ENCODE measurements around the gene BCAS3. TPM values are rescaled to one million over a fixed set of nuclear protein-coding genes. Genes with fewer than 3 reads are reported as not detected.
"Not testable (repeated sequence)": the region's sequence is repeated elsewhere in the genome, so short reads cannot be mapped to it uniquely, and the experiment has no call there.

The BCAS3 gene
- total RNA-seq, 1 donor from 2014 or later: 64.9 TPM

DNA sequence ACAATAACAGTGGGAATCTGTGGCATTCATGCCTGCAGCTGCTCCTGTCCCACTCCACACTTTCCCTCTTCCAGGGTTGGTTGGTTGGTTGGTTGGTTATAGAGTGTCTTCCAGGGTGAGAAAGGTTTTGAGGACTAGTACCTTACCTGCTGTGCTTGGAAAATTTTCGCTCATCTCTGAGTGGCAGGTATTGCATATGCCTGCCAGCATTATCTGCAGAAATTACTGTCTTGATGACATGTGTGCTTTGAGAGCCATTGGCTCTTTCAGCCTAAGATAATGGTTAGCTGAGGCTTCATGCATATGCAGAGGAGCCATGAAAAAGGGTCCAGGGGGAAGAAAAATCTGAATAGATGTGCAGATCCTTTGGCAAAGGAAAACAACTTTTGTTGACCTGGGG, 131.8 kb downstream of the BCAS3 start:
- Mint-ChIP-seq H3K27ac (no peak overlapping the region), H3K36me3 (peaks cover 38% of the 10 kb centered on the region), H3K9me3 (peaks cover 23% of the 10 kb centered on the region), H3K4me1 (peaks cover 19% of the 10 kb centered on the region), H3K4me3 (no peak overlapping the region), H3K27me3 (ENCODE audit: low read depth) (no peaks in the 10 kb centered on the region)
- TF ChIP-seq, protein P1, sequence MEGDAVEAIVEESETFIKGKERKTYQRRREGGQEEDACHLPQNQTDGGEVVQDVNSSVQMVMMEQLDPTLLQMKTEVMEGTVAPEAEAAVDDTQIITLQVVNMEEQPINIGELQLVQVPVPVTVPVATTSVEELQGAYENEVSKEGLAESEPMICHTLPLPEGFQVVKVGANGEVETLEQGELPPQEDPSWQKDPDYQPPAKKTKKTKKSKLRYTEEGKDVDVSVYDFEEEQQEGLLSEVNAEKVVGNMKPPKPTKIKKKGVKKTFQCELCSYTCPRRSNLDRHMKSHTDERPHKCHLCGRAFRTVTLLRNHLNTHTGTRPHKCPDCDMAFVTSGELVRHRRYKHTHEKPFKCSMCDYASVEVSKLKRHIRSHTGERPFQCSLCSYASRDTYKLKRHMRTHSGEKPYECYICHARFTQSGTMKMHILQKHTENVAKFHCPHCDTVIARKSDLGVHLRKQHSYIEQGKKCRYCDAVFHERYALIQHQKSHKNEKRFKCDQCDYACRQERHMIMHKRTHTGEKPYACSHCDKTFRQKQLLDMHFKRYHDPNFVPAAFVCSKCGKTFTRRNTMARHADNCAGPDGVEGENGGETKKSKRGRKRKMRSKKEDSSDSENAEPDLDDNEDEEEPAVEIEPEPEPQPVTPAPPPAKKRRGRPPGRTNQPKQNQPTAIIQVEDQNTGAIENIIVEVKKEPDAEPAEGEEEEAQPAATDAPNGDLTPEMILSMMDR (IDR thresholded peaks at IDR 0.05; ENCODE audit: unreplicated experiment): no peak
- no peak for DNase-seq (ENCODE audit: low spot score in 2 of 2, unreplicated experiment in 2 of 2)

DNA sequence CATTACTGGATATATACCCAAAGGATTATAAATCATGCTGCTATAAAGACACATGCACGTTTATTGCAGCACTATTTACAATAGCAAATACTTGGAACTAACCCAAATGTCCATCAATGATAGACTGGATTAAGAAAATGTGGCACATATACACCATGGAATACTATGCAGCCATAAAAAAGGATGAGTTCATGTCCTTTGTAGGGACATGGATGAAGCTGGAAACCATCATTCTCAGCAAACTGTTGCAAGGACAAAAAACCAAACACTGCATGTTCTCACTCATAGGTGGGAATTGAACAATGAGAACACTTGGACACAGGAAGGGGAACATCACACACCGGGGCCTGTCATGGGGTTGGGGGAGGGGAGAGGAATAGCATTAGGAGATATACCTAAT, 137.3 kb downstream of the BCAS3 start:
- H3K27ac Mint-ChIP-seq; H3K4me3 Mint-ChIP-seq; H3K27me3 Mint-ChIP-seq (ENCODE audit: low read depth); H3K4me1 Mint-ChIP-seq; DNase-seq (ENCODE audit: low spot score in 2 of 2, unreplicated experiment in 2 of 2): not testable (repeated sequence)
- Mint-ChIP-seq H3K9me3 (peaks cover 26% of the 10 kb centered on the region), H3K36me3 (peaks cover 36% of the 10 kb centered on the region)

DNA sequence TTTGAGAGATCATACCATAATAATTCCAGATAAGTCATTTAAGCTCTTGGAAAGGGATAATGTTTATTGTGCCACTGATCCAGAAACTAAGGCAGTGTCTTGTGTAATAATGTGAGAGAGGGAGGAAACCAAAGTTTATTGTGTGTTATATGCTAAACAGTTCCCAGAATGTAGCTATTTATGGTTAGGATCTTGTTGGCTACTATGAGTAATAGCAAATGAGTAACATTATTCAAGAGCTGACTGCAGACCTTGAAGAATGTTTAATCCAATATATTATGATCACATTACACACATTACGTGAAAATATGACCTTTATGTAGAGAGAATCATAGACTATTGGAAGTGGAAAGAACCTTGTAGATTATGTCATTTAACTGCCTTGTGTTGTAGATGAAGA, 139.5 kb downstream of the BCAS3 start:
- Mint-ChIP-seq H3K36me3 (peaks cover 18% of the 10 kb centered on the region), H3K9me3 (peaks cover 22% of the 10 kb centered on the region), H3K27me3 (ENCODE audit: low read depth) (no peaks in the 10 kb centered on the region), H3K27ac (no peak overlapping the region), H3K4me1 (peaks cover 6% of the 10 kb centered on the region), H3K4me3 (no peak overlapping the region)
- TF ChIP-seq, protein P1 (IDR thresholded peaks at IDR 0.05; ENCODE audit: unreplicated experiment): no peak
- no peak for DNase-seq (ENCODE audit: low spot score in 2 of 2, unreplicated experiment in 2 of 2)

DNA sequence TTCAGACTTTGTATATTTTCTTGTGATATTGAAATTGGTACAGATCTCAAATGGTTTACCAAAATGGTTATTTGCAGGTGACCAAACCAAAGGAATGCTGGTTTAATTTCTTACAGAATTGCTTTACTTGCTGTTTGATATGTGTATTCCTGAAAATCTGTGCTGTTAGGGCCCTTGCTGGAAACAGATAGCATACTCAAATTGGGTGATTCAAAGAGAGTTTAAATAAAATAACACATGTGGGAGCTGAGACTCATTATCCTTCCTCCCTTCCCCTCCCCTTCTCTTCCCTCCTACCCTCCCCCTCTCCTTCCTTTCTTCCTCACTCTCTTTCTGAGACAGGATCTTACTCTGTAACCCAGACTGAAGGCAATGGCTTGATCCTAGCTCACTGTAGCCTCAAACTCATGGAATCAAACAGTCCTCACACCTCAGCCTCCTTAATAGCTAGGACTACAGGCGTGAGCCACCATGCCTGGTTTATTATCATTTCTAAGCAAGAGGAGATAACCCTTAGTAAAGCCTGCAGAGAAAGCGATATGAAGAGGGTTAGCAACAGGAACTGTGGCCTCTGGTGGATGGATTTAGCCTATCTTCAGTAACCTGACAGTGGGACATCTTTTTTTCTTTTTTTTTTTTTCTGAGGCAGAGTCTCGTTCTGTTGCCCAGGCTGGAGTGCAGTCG, 141.9 kb downstream of the BCAS3 start:
- H3K36me3 Mint-ChIP-seq: peaks cover 2% of the 10 kb centered on the region
- TF ChIP-seq, protein P1 (IDR thresholded peaks at IDR 0.05; ENCODE audit: unreplicated experiment): no peak
- H3K9me3 Mint-ChIP-seq: peaks cover 4% of the 10 kb centered on the region
- peaks cover 6% of the 10 kb centered on the region for H3K4me1 Mint-ChIP-seq
- H3K4me3 Mint-ChIP-seq: no peak overlapping the region
- H3K27ac Mint-ChIP-seq: no peak overlapping the region
- no peaks in the 10 kb centered on the region for H3K27me3 Mint-ChIP-seq (ENCODE audit: low read depth)
- no peak for DNase-seq (ENCODE audit: low spot score in 2 of 2, unreplicated experiment in 2 of 2)

DNA sequence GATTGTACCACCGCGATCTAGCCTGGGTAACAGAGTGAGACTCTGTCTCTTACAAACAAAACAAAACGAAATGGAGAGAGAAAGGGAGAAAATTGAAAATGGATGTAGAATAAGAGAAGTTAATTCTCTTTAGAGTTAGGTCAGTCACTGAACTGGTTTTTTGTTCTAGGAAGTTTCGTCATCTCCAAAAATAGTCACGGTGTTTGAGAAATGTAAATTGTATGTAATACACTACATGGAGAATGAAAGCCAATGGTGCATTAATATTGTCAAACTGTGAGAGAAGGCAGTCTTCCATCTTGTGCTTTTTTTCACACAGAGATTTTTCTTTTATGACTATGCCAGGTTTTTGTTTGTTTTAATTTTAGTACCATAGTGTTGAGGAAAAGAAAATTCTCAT, 145.9 kb downstream of the BCAS3 start:
- Mint-ChIP-seq H3K36me3 (no peaks in the 10 kb centered on the region), H3K9me3 (no peaks in the 10 kb centered on the region), H3K4me3 (no peak overlapping the region), H3K27ac (no peak overlapping the region), H3K4me1 (peaks cover 17% of the 10 kb centered on the region), H3K27me3 (ENCODE audit: low read depth) (no peaks in the 10 kb centered on the region)
- TF ChIP-seq, protein P1 (IDR thresholded peaks at IDR 0.05; ENCODE audit: unreplicated experiment): no peak
- DNase-seq (ENCODE audit: low spot score in 2 of 2, unreplicated experiment in 2 of 2): no peak

DNA sequence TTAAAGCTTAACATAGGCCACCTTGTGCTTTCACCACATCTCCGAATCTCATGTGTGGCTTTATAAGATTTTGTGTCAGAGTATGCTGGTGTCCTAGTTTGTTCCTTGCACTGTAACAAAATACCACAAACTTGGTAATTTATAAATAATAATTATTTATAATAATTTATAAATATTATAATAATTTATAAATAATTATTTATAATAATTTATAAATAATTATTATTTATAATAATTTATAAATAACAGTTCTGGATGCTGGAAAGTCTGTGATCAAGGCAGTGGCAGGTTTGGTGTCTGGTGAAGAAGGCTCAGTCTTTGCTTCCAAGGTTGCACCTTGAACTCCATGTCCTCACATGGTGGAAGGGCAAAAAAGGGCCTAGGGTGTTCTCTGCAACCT, 147.7 kb downstream of the BCAS3 start:
- TF ChIP-seq, protein P1 (IDR thresholded peaks at IDR 0.05; ENCODE audit: unreplicated experiment): no peak
- DNase-seq (ENCODE audit: low spot score in 2 of 2, unreplicated experiment in 2 of 2): no peak
- Mint-ChIP-seq H3K27me3 (ENCODE audit: low read depth) (no peaks in the 10 kb centered on the region), H3K9me3 (no peaks in the 10 kb centered on the region), H3K36me3 (no peaks in the 10 kb centered on the region), H3K4me3 (no peak overlapping the region), H3K4me1 (peaks cover 17% of the 10 kb centered on the region), H3K27ac (no peak overlapping the region)
